ENCODE results near the gene EPHB1.

EPHB1 gene

GRCh38 chr3:135246027-135246426 is 451.0 kb downstream of the EPHB1 start:
- TF ChIP-seq GABPA (IDR thresholded peaks at IDR 0.05; ENCODE audit: low read depth) (no peak), CTCF (IDR thresholded peaks at IDR 0.05; ENCODE audit: insufficient read depth, low read length) (no peak), POLR2AphosphoS5 (IDR thresholded peaks at IDR 0.05; ENCODE audit: low read depth) (no peak), SPI1 (IDR thresholded peaks at IDR 0.05; ENCODE audit: borderline replicate concordance, low read depth) (no peak), REST (IDR thresholded peaks at IDR 0.05; ENCODE audit: insufficient replicate concordance, low read depth) (no peak)

GRCh38 chr3:135248213-135248612 is 453.2 kb downstream of the EPHB1 start:
- no peak for TF ChIP-seq SPI1 (IDR thresholded peaks at IDR 0.05; ENCODE audit: borderline replicate concordance, low read depth)
- no peak for TF ChIP-seq CTCF (IDR thresholded peaks at IDR 0.05; ENCODE audit: insufficient read depth, low read length)
- no peak for TF ChIP-seq POLR2AphosphoS5 (IDR thresholded peaks at IDR 0.05; ENCODE audit: low read depth)
- no peak for TF ChIP-seq REST (IDR thresholded peaks at IDR 0.05; ENCODE audit: insufficient replicate concordance, low read depth)
- TF ChIP-seq GABPA (IDR thresholded peaks at IDR 0.05; ENCODE audit: low read depth) = no peak
- no peak for DNase-seq (ENCODE audit: low read depth in 1 of 2, low spot score in 1 of 2)
- Histone ChIP-seq H3K27me3 (ENCODE audit: insufficient read depth, poor library complexity, severe bottlenecking) (no peaks in the 10 kb centered on the region), H3K4me3 (replicated peaks; ENCODE audit: insufficient read depth, low read length) (no peak overlapping the region), H3K27ac (replicated peaks) (no peak overlapping the region)

More at GRCh38 chr3:135246027-135246426, 451.0 kb downstream of the EPHB1 start:
- no peak for DNase-seq (ENCODE audit: low read depth in 1 of 2, low spot score in 1 of 2)
- no peak overlapping the region for H3K27ac ChIP-seq (replicated peaks)
- H3K27me3 ChIP-seq (ENCODE audit: insufficient read depth, poor library complexity, severe bottlenecking) = no peaks in the 10 kb centered on the region
- no peak overlapping the region for H3K4me3 ChIP-seq (replicated peaks; ENCODE audit: insufficient read depth, low read length)

- DNase-seq (ENCODE audit: low read depth in 1 of 2, low spot score in 1 of 2) = no peak
- no peak overlapping the region for H3K4me3 ChIP-seq (replicated peaks; ENCODE audit: insufficient read depth, low read length)
- H3K27ac ChIP-seq (replicated peaks) = no peak overlapping the region
- H3K27me3 ChIP-seq (ENCODE audit: insufficient read depth, poor library complexity, severe bottlenecking) = no peaks in the 10 kb centered on the region
- no peak for TF ChIP-seq POLR2AphosphoS5 (IDR thresholded peaks at IDR 0.05; ENCODE audit: low read depth)
- no peak for TF ChIP-seq GABPA (IDR thresholded peaks at IDR 0.05; ENCODE audit: low read depth)
- no peak for TF ChIP-seq SPI1 (IDR thresholded peaks at IDR 0.05; ENCODE audit: borderline replicate concordance, low read depth)
- no peak for TF ChIP-seq CTCF (IDR thresholded peaks at IDR 0.05; ENCODE audit: insufficient read depth, low read length)
- no peak for TF ChIP-seq REST (IDR thresholded peaks at IDR 0.05; ENCODE audit: insufficient replicate concordance, low read depth)
Observed at GRCh38 chr3:135249186-135249585, 454.1 kb downstream of the EPHB1 start.
